BE2C (cell line): ENCODE data around the gene SLC39A11.
"Not testable (repeated sequence)": the region's sequence is repeated elsewhere in the genome, so short reads cannot be mapped to it uniquely, and the experiment has no call there.

Experiments used
- DNase-seq: peaks from one replicate; pipeline ENCODE4 v3.0.0-alpha.2; 2020
- H3K27me3 ChIP-seq: fragments of 250-450 bp; sonication (Bioruptor Pico); 2 replicates; pipeline ENCODE4 v1.5.1; 2020; ENCODE audit warnings: mild to moderate bottlenecking
- H3K36me3 ChIP-seq: fragments of 250-450 bp; sonication (Bioruptor Pico); 2 replicates; pipeline ENCODE4 v1.5.1; 2020; ENCODE audit warnings: mild to moderate bottlenecking
- H3K4me1 ChIP-seq: fragments of 250-450 bp; sonication (Bioruptor Pico); 2 replicates; pipeline ENCODE4 v1.5.1; 2020
- H3K4me3 ChIP-seq: 2 replicates; pipeline ENCODE4 v1.5.1; 2011; ENCODE audit warnings: low read depth, low read length
- H3K9me3 ChIP-seq: fragments of 250-450 bp; sonication (Bioruptor Pico); 2 replicates; pipeline ENCODE4 v1.5.1; 2020
- CTCF ChIP-seq: IDR thresholded peaks from 2 replicates; pipeline ENCODE4 v1.5.1; 2012; ENCODE audit warnings: mild to moderate bottlenecking, low read depth, low read length

The SLC39A11 gene

GRCh38 chr17:73135766-73136165 is 43.3 kb upstream of the SLC39A11 start:
- Histone ChIP-seq H3K9me3 (no peaks in the 10 kb centered on the region), H3K4me1 (no peaks in the 10 kb centered on the region)

GRCh38 chr17:73133911-73134649 is 41.6 kb upstream of the SLC39A11 start:
- DNase-seq: no peak
- TF ChIP-seq CTCF: no peak
- Histone ChIP-seq H3K27me3 (no peaks in the 10 kb centered on the region), H3K4me1 (no peaks in the 10 kb centered on the region), H3K4me3 (no peak overlapping the region), H3K36me3 (no peaks in the 10 kb centered on the region), H3K9me3 (no peaks in the 10 kb centered on the region)

More at GRCh38 chr17:73135766-73136165, 43.3 kb upstream of the SLC39A11 start:
- TF ChIP-seq CTCF: no peak
- no peak for DNase-seq
- Histone ChIP-seq H3K36me3 (no peaks in the 10 kb centered on the region), H3K27me3 (no peaks in the 10 kb centered on the region), H3K4me3 (no peak overlapping the region)

- no peak overlapping the region for H3K4me3 ChIP-seq
- no peak for DNase-seq
- H3K4me1 ChIP-seq: no peaks in the 10 kb centered on the region
- no peaks in the 10 kb centered on the region for H3K27me3 ChIP-seq
- no peak for TF ChIP-seq CTCF
- no peaks in the 10 kb centered on the region for H3K36me3 ChIP-seq
- H3K9me3 ChIP-seq: no peaks in the 10 kb centered on the region
These were observed 39.6 kb upstream of the SLC39A11 start for GRCh38 chr17:73132085-73132492.

- not testable (repeated sequence) for H3K4me1 ChIP-seq, DNase-seq
These were observed 39.0 kb upstream of the SLC39A11 start for GRCh38 chr17:73131439-73131838.

GRCh38 chr17:73130977-73131376 is 38.5 kb upstream of the SLC39A11 start:
- H3K27me3 ChIP-seq: no peaks in the 10 kb centered on the region
- H3K4me3 ChIP-seq: no peak overlapping the region
- no peaks in the 10 kb centered on the region for H3K4me1 ChIP-seq

More at GRCh38 chr17:73131439-73131838, 39.0 kb upstream of the SLC39A11 start:
- H3K9me3 ChIP-seq, H3K36me3 ChIP-seq, H3K4me3 ChIP-seq, H3K27me3 ChIP-seq: not testable (repeated sequence)

GRCh38 chr17:73128496-73128895 is 36.0 kb upstream of the SLC39A11 start:
- H3K36me3 ChIP-seq: no peaks in the 10 kb centered on the region
- no peaks in the 10 kb centered on the region for H3K27me3 ChIP-seq
- no peaks in the 10 kb centered on the region for H3K4me1 ChIP-seq
- no peak for DNase-seq
- no peak overlapping the region for H3K4me3 ChIP-seq
- TF ChIP-seq CTCF: no peak
- H3K9me3 ChIP-seq: no peaks in the 10 kb centered on the region

More at GRCh38 chr17:73130977-73131376, 38.5 kb upstream of the SLC39A11 start:
- TF ChIP-seq CTCF: no peak
- no peak for DNase-seq
- no peaks in the 10 kb centered on the region for H3K9me3 ChIP-seq
- no peaks in the 10 kb centered on the region for H3K36me3 ChIP-seq
